GM23338 (cell line): ENCODE measurements around the gene PRR32. TPM values are rescaled to one million over a fixed set of nuclear protein-coding genes. Genes with fewer than 3 reads are reported as not detected.

Experiments used
- ATAC-seq: fragments of 200-7000 bp; cut with Tn5 transposase; 3 replicates; pipeline ENCODE4 v1.9.1; 2020
- DNase-seq: peaks from one replicate; pipeline ENCODE4 v3.0.0-alpha.2; 2015; ENCODE audit warnings: low spot score
- H2AFZ ChIP-seq: fragments of 200-600 bp; sonication (generic); 2 replicates; pipeline ENCODE4 v1.8.0; 2016; ENCODE audit warnings: antibody characterized with exemption, mild to moderate bottlenecking, moderate library complexity
- H3F3A ChIP-seq: fragments of 200-600 bp; sonication (generic); replicated peaks from 2 replicates; pipeline ENCODE4 v1.8.0; 2017; ENCODE audit warnings: antibody characterized with exemption, mixed run types, low read depth
- H3K27ac ChIP-seq: fragments of 200-600 bp; sonication (generic); 2 replicates; pipeline ENCODE4 v1.6.1; 2016; ENCODE audit warnings: low read depth
- H3K27me3 ChIP-seq: fragments of 200-600 bp; sonication (generic); 2 replicates; pipeline ENCODE4 v1.8.0; 2016; ENCODE audit warnings: mild to moderate bottlenecking, mixed run types, moderate library complexity; ENCODE audit not compliant: insufficient read depth
- H3K36me3 ChIP-seq: fragments of 200-600 bp; sonication (generic); 2 replicates; pipeline ENCODE4 v1.8.0; 2016; ENCODE audit warnings: mild to moderate bottlenecking; ENCODE audit not compliant: insufficient read depth
- H3K4me1 ChIP-seq: fragments of 200-600 bp; sonication (generic); 2 replicates; pipeline ENCODE4 v1.8.0; 2016; ENCODE audit warnings: mild to moderate bottlenecking, moderate library complexity; ENCODE audit not compliant: insufficient read depth
- H3K4me2 ChIP-seq: fragments of 200-600 bp; sonication (generic); 2 replicates; pipeline ENCODE4 v1.7.1; 2017; ENCODE audit warnings: mixed run types
- H3K4me3 ChIP-seq: fragments of 200-600 bp; sonication (generic); 2 replicates; pipeline ENCODE4 v1.6.1; 2016; ENCODE audit warnings: mixed run types
- H3K79me2 ChIP-seq: fragments of 200-600 bp; sonication (generic); replicated peaks from 2 replicates; pipeline ENCODE4 v1.8.0; 2017; ENCODE audit warnings: mild to moderate bottlenecking; ENCODE audit not compliant: insufficient read depth
- H3K9me2 ChIP-seq: fragments of 200-600 bp; sonication (generic); 2 replicates; pipeline ENCODE4 v1.8.0; 2017; ENCODE audit not compliant: insufficient read depth
- H4K20me1 ChIP-seq: fragments of 200-600 bp; sonication (generic); replicated peaks from 2 replicates; pipeline ENCODE4 v1.8.0; 2017; ENCODE audit warnings: mild to moderate bottlenecking; ENCODE audit not compliant: insufficient read depth
- H3K27ac Mint-ChIP-seq: 2 replicates; pipeline ENCODE4 v1.8.0; 2020; ENCODE audit warnings: inconsistent platforms, mild to moderate bottlenecking, moderate library complexity, mixed read lengths
- H3K27me3 Mint-ChIP-seq: 3 replicates; pipeline ENCODE4 v1.8.0; 2022; ENCODE audit warnings: low read depth, mild to moderate bottlenecking, moderate library complexity, mixed read lengths, inconsistent platforms; ENCODE audit not compliant: insufficient read depth, poor library complexity
- H3K36me3 Mint-ChIP-seq: 3 replicates; pipeline ENCODE4 v1.8.0; 2021; ENCODE audit warnings: low read depth, mild to moderate bottlenecking, inconsistent platforms, moderate library complexity, mixed read lengths
- H3K4me1 Mint-ChIP-seq: 3 replicates; pipeline ENCODE4 v1.8.0; 2020; ENCODE audit warnings: mild to moderate bottlenecking, inconsistent platforms, mixed read lengths
- H3K4me3 Mint-ChIP-seq: 3 replicates; pipeline ENCODE4 v1.8.0; 2021; ENCODE audit warnings: moderate library complexity, mild to moderate bottlenecking, inconsistent platforms, mixed read lengths
- H3K9me3 Mint-ChIP-seq: 3 replicates; pipeline ENCODE4 v1.8.0; 2020; ENCODE audit warnings: moderate library complexity, mild to moderate bottlenecking, inconsistent platforms, mixed read lengths
- CREB1 ChIP-seq: fragments of 250-450 bp; sonication (Bioruptor Pico); IDR thresholded peaks from 2 replicates; pipeline ENCODE4 v1.5.0; 2020; ENCODE audit warnings: low read depth, mild to moderate bottlenecking, moderate library complexity
- EZH2 ChIP-seq: fragments of 200-600 bp; sonication (generic); IDR thresholded peaks from one replicate; pipeline ENCODE4 v1.8.0; 2017; ENCODE audit warnings: antibody characterized with exemption, mild to moderate bottlenecking, low read depth; ENCODE audit not compliant: unreplicated experiment
- EZH2phosphoT487 ChIP-seq: fragments of 200-600 bp; sonication (generic); IDR thresholded peaks from one replicate; pipeline ENCODE4 v1.8.1; 2018; ENCODE audit warnings: antibody characterized with exemption; ENCODE audit not compliant: unreplicated experiment
- NANOG ChIP-seq: IDR thresholded peaks from 2 replicates; pipeline ENCODE4 v1.6.1; 2016; ENCODE audit warnings: antibody characterized with exemption, borderline replicate concordance
- STAT1 ChIP-seq: IDR thresholded peaks from one replicate; pipeline ENCODE4 v1.6.1; 2016; ENCODE audit warnings: antibody characterized with exemption; ENCODE audit not compliant: unreplicated experiment
- ZNF114 ChIP-seq: fragments of 250-450 bp; sonication (Bioruptor Pico); IDR thresholded peaks from 2 replicates; pipeline ENCODE4 v1.5.0; 2020; ENCODE audit warnings: mild to moderate bottlenecking, moderate library complexity
- polyA plus RNA-seq: library from polyadenylated mRNA; unstranded; fragments of >200 nt; fragmentation: Nextera tagmentation; extraction: Ambion mirVana; gene quantifications from 2 replicates; pipeline ENCODE4 v1.2.1, GENCODE V29; 2016
- total RNA-seq: library from RNA; depleted of rRNA; stranded (reverse); fragments of >200 nt; shearing (Covaris generic); gene quantifications from 2 replicates; pipeline ENCODE4 v1.2.3, GENCODE V29; 2014
- TF ChIP-seq, protein P1 (sequence below): IDR thresholded peaks from one replicate; pipeline ENCODE4 v1.6.1; 2018; ENCODE audit warnings: antibody characterized with exemption; ENCODE audit not compliant: unreplicated experiment
- TF ChIP-seq, protein P2 (sequence below), 2 experiments: fragments of 200-600 bp in 1 of 2; sonication (generic) in 1 of 2; conservative IDR thresholded peaks; 2 replicates each; pipeline versions ENCODE4 v1.5.1 to v1.6.1; 2016 to 2017; ENCODE audit warnings: antibody characterized with exemption in 2 of 2, low read depth in 2 of 2, mild to moderate bottlenecking in 2 of 2, moderate library complexity in 1 of 2

PRR32 gene
- total and polyA plus RNA-seq, 2 experiments from 2014 or later: not detected

DNA sequence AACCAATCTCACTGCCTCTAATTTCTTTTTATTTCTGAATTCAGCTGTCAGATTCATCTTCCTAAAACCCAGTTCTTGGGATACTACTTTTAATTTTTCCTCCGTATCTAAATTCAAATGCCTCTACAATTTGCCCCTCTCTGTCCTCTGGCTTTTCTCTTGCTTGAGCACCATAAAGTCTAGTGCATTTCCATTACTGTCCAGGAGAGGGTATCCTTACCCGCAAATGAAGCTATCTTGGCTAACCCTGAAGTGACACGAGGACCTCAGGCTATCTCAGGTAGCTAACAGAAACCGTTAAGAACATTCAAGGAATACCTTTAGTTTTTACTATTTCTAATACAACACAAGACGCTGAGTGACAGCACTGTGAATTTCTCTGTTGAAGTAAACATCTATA is 49.4 kb upstream of the PRR32 start:
- peak; percentile 53 for DNase-seq
- H3K36me3 ChIP-seq: no peaks in the 10 kb centered on the region

DNA sequence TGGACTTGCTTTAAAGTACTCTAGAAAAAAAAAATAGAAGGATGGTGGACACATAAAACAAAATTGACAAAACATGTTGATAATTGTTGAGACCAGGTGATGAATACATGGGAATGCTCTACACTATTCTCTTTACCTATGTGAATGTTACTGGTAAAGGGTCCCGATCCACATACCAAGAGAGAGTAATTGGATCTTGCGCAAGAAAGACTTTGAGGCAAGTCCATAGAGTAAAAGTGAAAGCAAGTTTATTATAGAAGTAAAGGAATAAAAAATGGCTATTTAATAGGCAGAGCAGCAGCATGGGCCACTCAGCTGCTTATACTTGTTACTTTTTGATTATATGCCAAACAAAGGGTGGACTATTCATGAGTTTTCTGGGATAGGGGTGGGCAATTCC is 34.0 kb upstream of the PRR32 start:
- TF ChIP-seq, protein P1, sequence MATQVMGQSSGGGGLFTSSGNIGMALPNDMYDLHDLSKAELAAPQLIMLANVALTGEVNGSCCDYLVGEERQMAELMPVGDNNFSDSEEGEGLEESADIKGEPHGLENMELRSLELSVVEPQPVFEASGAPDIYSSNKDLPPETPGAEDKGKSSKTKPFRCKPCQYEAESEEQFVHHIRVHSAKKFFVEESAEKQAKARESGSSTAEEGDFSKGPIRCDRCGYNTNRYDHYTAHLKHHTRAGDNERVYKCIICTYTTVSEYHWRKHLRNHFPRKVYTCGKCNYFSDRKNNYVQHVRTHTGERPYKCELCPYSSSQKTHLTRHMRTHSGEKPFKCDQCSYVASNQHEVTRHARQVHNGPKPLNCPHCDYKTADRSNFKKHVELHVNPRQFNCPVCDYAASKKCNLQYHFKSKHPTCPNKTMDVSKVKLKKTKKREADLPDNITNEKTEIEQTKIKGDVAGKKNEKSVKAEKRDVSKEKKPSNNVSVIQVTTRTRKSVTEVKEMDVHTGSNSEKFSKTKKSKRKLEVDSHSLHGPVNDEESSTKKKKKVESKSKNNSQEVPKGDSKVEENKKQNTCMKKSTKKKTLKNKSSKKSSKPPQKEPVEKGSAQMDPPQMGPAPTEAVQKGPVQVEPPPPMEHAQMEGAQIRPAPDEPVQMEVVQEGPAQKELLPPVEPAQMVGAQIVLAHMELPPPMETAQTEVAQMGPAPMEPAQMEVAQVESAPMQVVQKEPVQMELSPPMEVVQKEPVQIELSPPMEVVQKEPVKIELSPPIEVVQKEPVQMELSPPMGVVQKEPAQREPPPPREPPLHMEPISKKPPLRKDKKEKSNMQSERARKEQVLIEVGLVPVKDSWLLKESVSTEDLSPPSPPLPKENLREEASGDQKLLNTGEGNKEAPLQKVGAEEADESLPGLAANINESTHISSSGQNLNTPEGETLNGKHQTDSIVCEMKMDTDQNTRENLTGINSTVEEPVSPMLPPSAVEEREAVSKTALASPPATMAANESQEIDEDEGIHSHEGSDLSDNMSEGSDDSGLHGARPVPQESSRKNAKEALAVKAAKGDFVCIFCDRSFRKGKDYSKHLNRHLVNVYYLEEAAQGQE: no peak
- no peak for TF ChIP-seq CREB1
- ATAC-seq: no peak
- no peaks in the 10 kb centered on the region for H4K20me1 ChIP-seq
- no peaks in the 10 kb centered on the region for H3K4me1 ChIP-seq
- H3K36me3 ChIP-seq: no peaks in the 10 kb centered on the region
- H3K9me2 ChIP-seq: no peaks in the 10 kb centered on the region
- H3K27ac Mint-ChIP-seq: no peak overlapping the region
- H3K79me2 ChIP-seq: no peaks in the 10 kb centered on the region
- H3K27me3 ChIP-seq: no peaks in the 10 kb centered on the region
- no peak overlapping the region for H3K27ac ChIP-seq
- no peaks in the 10 kb centered on the region for H3K9me3 Mint-ChIP-seq
- H3K4me3 Mint-ChIP-seq: no peak overlapping the region
- H3F3A ChIP-seq: no peaks in the 10 kb centered on the region
- H3K27me3 Mint-ChIP-seq: no peaks in the 10 kb centered on the region
- no peak overlapping the region for H3K4me3 ChIP-seq
- no peak overlapping the region for H3K4me2 ChIP-seq
- DNase-seq: no peak
- H2AFZ ChIP-seq: no peak overlapping the region
- H3K4me1 Mint-ChIP-seq: no peaks in the 10 kb centered on the region
- no peaks in the 10 kb centered on the region for H3K36me3 Mint-ChIP-seq

More for the DNA sequence above, 49.4 kb upstream of the PRR32 start:
- Histone ChIP-seq H2AFZ (no peak overlapping the region), H4K20me1 (no peaks in the 10 kb centered on the region), H3K4me2 (no peak overlapping the region), H3K27ac (no peak overlapping the region), H3K4me1 (no peaks in the 10 kb centered on the region), H3K79me2 (no peaks in the 10 kb centered on the region), H3K27me3 (no peaks in the 10 kb centered on the region), H3K4me3 (no peak overlapping the region), H3K9me2 (no peaks in the 10 kb centered on the region), H3F3A (no peaks in the 10 kb centered on the region)
- TF ChIP-seq, protein P2, sequence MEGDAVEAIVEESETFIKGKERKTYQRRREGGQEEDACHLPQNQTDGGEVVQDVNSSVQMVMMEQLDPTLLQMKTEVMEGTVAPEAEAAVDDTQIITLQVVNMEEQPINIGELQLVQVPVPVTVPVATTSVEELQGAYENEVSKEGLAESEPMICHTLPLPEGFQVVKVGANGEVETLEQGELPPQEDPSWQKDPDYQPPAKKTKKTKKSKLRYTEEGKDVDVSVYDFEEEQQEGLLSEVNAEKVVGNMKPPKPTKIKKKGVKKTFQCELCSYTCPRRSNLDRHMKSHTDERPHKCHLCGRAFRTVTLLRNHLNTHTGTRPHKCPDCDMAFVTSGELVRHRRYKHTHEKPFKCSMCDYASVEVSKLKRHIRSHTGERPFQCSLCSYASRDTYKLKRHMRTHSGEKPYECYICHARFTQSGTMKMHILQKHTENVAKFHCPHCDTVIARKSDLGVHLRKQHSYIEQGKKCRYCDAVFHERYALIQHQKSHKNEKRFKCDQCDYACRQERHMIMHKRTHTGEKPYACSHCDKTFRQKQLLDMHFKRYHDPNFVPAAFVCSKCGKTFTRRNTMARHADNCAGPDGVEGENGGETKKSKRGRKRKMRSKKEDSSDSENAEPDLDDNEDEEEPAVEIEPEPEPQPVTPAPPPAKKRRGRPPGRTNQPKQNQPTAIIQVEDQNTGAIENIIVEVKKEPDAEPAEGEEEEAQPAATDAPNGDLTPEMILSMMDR (conservative IDR thresholded peaks at IDR 0.05; ENCODE audit: low read depth in 2 of 2): peak; percentile 61 to 69
- TF ChIP-seq NANOG: no peak
- no peaks in the 10 kb centered on the region for H3K4me1 Mint-ChIP-seq
- peaks cover 4% of the 10 kb centered on the region; the same call in 2 of the 3 replicates for H3K9me3 Mint-ChIP-seq
- no peaks in the 10 kb centered on the region for H3K27me3 Mint-ChIP-seq
- peak; percentile 70 for ATAC-seq
- H3K4me3 Mint-ChIP-seq: no peak overlapping the region
- no peak overlapping the region for H3K27ac Mint-ChIP-seq
- H3K36me3 Mint-ChIP-seq: no peaks in the 10 kb centered on the region

DNA sequence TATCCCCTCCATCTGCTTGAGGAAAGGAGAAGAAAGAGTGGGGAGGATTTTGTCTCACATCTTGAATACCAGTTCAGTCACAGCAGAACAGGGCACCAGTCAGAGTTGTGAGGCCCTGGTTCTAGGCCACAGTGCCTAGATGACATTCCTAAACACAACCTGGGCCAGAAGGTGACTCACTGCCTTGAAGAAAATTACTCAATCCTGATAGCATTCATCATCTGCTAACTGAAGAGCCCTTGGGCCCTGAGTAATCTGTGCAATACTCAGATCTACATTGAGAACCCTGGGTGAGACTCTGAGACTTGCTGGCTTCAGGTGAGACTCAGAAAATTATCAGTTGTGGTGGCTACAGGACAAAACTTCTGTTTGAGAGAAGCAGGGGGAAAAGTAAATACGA is 20.5 kb upstream of the PRR32 start:
- H4K20me1 ChIP-seq: no peaks in the 10 kb centered on the region
- Mint-ChIP-seq H3K27me3 (peaks cover 3% of the 10 kb centered on the region), H3K9me3 (peaks cover 2% of the 10 kb centered on the region; the same call in 2 of the 3 replicates), H3K36me3 (no peaks in the 10 kb centered on the region), H3K4me3 (no peak overlapping the region), H3K4me1 (no peaks in the 10 kb centered on the region), H3K27ac (no peak overlapping the region)
- H3K4me3 ChIP-seq: no peak overlapping the region
- H3K79me2 ChIP-seq: no peaks in the 10 kb centered on the region
- H3K9me2 ChIP-seq: no peaks in the 10 kb centered on the region
- H2AFZ ChIP-seq: no peak overlapping the region
- no peaks in the 10 kb centered on the region for H3K4me1 ChIP-seq
- H3K27me3 ChIP-seq: no peaks in the 10 kb centered on the region
- DNase-seq (no peak), ATAC-seq (no peak)
- no peaks in the 10 kb centered on the region for H3K36me3 ChIP-seq
- no peak overlapping the region for H3K4me2 ChIP-seq
- H3K27ac ChIP-seq: no peak overlapping the region
- no peaks in the 10 kb centered on the region for H3F3A ChIP-seq
- TF ChIP-seq, protein P2 (conservative IDR thresholded peaks at IDR 0.05; ENCODE audit: low read depth in 2 of 2): no peak
- TF ChIP-seq EZH2phosphoT487 (no peak), EZH2 (no peak), CREB1 (no peak), STAT1 (no peak), ZNF114 (CRISPR knock-in tag) (no peak)
- TF ChIP-seq, protein P1: no peak
